Activated CD8-positive, alpha-beta memory T cell treated with anti-CD3 and anti-CD28 coated beads for 1 hour (primary cell): ENCODE results near the gene SLC38A10.

Source experiments
- DNase-seq, 2 donors: peaks; one replicate each; pipeline ENCODE4 v3.0.0-alpha.2; 2020; ENCODE audit warnings: low read depth in 1 of 2; ENCODE audit errors: extremely low read depth in 1 of 2

Gene SLC38A10

GRCh38 chr17:81331527-81332043 lies 36.5 kb upstream of the SLC38A10 start:
- no peak for DNase-seq

GRCh38 chr17:81330884-81331245 lies 35.8 kb upstream of the SLC38A10 start:
- no peak for DNase-seq

DNA sequence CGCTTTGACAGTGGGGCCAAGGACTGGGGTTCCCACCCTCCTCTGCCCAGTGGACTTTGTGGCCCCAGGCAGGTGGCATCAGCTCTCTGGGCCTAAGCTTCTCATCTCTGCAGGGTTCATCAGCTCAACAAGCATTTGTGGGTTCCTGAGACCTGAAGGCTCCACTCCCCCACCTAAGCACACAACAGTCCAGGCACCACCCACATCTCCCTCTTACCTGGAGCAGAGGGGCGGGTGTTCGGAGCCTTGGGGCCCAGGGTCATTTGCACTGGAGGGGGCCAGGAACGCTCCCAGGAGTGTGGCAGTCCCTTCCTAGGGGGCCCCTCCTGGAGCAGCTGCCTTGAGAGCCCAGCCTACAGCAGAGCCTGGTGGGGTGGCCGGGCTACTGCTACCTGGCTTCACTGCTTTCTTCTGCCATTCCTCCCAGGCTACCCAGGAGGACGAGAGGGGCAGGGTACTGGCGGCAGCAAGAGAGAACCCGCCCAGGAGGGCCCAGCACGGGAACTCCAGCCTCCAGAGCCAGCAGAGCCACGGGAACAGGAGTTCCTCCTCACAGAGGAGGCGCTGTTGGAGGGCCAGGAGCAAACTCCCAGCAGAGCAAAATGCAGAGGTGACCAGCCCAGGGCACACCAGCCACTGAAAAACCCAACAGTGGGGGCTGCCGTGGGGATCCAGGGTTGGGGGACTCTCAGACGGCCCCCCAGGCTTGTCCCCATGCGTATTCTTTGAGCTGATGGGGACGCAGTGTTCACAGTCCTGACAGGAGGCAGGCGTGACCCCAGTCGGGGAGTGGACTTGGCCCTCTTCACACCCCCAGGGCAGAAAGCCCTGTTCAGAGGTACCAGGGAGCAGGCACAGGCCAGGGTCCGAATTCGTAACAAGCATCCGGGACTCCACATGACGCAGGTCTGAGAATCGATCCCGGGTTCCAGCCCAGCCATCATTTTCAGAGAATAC lies 35.1 kb upstream of the SLC38A10 start:
- no peak for DNase-seq

DNA sequence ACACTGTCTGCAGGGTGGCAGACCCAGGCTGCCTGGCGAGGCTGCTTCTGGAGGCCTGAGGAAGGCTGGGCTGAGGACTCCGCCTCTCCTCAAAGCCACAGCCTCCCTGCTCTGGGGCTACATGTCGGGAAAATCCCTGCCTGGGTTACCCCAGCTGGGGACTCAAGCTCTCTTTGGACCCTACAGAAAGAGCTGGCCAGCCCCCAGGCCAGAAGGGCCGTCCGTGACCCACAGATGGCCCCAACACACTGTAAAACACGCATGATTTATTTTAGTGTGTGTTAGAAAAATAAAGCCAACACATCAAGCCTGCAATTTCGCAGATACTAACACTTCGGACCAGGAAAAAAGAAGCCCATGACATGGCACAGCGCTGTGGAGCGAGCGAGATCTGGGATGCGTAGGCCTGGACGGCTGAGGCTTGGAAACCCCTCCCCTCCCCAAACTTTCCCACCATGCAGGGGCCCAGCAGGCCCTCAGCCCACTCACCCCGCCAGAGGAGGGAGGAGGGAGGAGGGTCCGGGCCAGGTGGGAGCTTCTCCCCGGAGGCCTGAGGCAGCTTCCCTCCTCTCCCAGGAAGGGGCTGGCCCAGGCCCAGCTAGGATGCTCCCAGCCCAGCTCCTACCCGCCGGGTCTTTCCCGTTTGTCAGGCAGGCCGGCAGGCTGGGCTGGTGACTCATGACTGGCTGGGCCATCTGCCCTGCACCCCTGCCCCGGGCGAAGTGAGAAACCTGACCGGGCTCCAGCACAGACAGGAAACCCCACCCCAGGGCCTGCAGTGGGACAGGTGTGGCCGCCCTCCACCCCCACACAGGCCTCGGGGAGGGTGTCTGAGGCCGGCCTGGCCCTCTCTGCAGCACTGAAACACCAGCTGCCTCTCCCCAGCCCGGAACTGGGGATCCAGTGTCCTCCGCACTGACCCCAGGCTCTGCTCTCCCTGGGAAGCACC lies 34.1 kb upstream of the SLC38A10 start:
- no peak for DNase-seq

GRCh38 chr17:81328489-81328888 lies 33.4 kb upstream of the SLC38A10 start:
- no peak for DNase-seq

- DNase-seq: no peak
Measured at GRCh38 chr17:81325714-81326358, 30.7 kb upstream of the SLC38A10 start.

GRCh38 chr17:81324851-81325713 lies 30.0 kb upstream of the SLC38A10 start:
- DNase-seq: no peak

DNA sequence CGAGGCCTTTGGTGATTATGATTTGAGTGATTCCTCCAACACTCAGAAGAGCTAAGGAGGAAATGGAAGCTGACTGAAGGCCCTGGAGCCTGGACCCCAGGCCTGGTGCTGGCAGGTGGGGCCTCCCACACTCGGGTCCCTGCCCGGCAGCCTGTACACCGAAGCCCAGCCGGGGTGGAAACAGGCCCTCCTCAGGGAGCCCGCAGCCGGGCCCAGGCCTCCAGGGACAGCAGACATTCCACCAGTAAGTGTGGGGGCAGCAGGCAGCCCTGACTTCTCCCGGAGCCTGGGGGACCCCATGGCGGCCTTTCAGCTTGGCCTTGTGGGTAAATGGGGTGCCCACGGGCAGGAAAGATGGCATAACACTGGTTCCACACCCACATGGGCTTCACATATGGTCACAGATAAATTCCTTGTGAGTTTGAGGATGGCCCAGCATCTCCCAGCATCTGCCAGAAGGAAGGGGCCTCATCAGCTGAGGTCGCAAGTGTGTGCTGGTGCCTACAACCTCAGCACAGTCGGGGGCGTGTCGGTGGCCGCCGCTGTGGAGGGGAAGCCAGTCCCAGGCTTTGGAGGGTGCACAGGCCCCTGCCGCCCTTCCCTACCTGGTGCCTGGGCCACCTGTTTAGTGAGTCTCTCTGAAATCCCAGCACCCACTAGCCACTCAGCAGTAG lies 29.2 kb upstream of the SLC38A10 start:
- DNase-seq: no peak

- DNase-seq: no peak
Measured at GRCh38 chr17:81323411-81323868, 28.3 kb upstream of the SLC38A10 start.

- DNase-seq: no peak
Measured at GRCh38 chr17:81323083-81323369, 27.9 kb upstream of the SLC38A10 start.

GRCh38 chr17:81322271-81323082 lies 27.4 kb upstream of the SLC38A10 start:
- no peak for DNase-seq

- no peak for DNase-seq
Measured at GRCh38 chr17:81317961-81318605, 23.0 kb upstream of the SLC38A10 start.

GRCh38 chr17:81317530-81317821 lies 22.4 kb upstream of the SLC38A10 start:
- DNase-seq: no peak

- DNase-seq: no peak
Measured at GRCh38 chr17:81315885-81316391, 20.8 kb upstream of the SLC38A10 start.

DNA sequence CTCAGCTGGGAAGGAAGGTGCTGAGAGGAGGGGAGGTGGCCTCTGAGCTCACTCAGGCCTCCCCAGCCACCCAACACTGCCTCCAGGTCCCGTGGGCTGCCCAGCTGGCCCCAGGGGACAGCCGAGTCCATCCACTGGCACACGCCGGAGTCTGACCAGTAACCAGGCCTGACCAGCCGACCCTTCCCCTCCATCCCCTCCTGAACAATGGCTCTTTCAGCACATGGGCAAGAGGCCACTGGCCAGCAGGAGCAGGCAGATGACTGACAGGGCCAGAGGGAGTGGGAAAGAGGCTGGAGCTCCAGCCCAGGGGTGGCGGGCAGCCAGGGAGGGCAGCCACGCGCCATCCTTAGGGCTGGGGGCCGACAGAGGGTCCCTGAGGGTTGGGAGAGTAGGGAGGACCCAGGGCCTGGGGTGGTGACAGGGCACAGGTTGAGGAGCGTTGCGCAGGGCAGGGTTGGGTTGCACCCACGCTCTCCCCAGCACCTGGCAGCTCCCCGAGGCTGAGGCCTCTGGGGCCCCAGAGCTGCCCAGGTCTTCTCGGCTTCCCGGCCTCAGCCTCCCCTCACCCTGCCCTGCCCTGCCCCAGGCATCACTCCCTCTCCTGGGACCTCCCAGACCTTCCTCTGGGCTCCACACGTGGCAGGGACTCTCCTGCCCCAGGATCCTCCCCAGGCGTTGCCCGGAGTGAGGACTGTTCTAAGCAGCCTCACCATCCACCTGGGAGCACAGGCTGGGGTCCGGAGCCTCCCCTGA lies 20.2 kb upstream of the SLC38A10 start:
- DNase-seq: no peak

DNA sequence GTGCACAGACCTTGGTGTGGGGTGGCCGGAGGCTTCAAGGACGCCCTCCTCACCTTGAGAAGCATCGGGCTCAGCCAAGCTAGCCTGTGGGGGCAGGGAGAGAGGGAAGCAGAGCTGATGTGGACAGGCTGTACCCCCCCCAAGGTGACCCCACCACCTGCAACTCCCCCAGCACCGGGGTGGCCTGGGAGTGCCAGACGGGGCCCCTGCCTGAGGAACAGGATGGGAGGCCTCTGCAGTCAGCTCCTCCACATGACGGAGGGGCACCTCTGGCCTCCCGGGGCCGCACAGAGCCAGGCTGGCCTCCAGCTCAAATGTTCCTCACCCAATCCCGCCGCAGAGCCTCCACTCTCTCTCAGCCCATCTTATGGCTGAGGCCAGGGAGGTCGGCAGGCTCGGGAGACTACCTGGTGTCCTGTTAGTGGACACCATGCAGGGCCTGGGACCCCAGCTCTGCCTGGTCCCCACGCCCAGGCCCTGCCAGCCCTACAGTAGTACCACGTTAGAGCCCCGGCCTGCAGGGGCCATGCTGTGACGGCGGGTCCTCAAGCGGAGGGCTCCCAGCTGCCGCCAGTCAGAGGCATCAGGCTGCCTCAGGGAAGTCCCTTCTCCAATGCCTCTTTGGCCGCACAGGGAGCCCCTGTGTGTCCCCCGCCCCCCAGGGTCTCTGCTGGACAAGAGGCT lies 19.4 kb upstream of the SLC38A10 start:
- DNase-seq: no peak
